BE2C (cell line): ENCODE measurements around the gene GNG7.

Source experiments
- DNase-seq: peaks from one replicate; pipeline ENCODE4 v3.0.0-alpha.2; 2020
- H3K27me3 ChIP-seq: fragments of 250-450 bp; sonication (Bioruptor Pico); 2 replicates; pipeline ENCODE4 v1.5.1; 2020; ENCODE audit warnings: mild to moderate bottlenecking
- H3K36me3 ChIP-seq: fragments of 250-450 bp; sonication (Bioruptor Pico); 2 replicates; pipeline ENCODE4 v1.5.1; 2020; ENCODE audit warnings: mild to moderate bottlenecking
- H3K4me1 ChIP-seq: fragments of 250-450 bp; sonication (Bioruptor Pico); 2 replicates; pipeline ENCODE4 v1.5.1; 2020
- H3K4me3 ChIP-seq: 2 replicates; pipeline ENCODE4 v1.5.1; 2011; ENCODE audit warnings: low read depth, low read length
- H3K9me3 ChIP-seq: fragments of 250-450 bp; sonication (Bioruptor Pico); 2 replicates; pipeline ENCODE4 v1.5.1; 2020
- TF ChIP-seq, protein P1 (sequence below): IDR thresholded peaks from 2 replicates; pipeline ENCODE4 v1.5.1; 2012; ENCODE audit warnings: mild to moderate bottlenecking, low read depth, low read length

The GNG7 gene

DNA sequence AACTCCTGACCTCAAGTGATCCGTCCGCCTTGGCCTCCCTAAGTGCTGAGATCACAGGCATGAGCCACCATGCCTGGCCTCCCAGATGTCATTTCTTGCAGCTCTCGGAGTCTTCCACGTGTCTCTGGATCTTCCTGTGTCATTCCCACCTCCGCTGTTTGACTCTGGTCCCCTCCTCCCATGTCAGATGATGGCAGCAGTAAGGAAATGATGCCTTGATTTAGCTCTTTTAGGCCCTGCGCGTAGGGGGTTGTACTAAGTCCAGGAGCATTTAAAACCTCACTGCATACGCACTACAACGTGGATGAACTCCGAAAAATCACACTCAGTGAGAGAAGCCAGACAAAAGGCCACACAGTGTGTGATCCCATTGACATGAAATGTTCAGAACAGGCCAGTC is 113.1 kb downstream of the GNG7 start:
- Histone ChIP-seq H3K36me3 (peaks cover 25% of the 10 kb centered on the region), H3K4me3 (no peak overlapping the region), H3K27me3 (no peaks in the 10 kb centered on the region), H3K4me1 (no peaks in the 10 kb centered on the region), H3K9me3 (no peaks in the 10 kb centered on the region)
- TF ChIP-seq, protein P1, sequence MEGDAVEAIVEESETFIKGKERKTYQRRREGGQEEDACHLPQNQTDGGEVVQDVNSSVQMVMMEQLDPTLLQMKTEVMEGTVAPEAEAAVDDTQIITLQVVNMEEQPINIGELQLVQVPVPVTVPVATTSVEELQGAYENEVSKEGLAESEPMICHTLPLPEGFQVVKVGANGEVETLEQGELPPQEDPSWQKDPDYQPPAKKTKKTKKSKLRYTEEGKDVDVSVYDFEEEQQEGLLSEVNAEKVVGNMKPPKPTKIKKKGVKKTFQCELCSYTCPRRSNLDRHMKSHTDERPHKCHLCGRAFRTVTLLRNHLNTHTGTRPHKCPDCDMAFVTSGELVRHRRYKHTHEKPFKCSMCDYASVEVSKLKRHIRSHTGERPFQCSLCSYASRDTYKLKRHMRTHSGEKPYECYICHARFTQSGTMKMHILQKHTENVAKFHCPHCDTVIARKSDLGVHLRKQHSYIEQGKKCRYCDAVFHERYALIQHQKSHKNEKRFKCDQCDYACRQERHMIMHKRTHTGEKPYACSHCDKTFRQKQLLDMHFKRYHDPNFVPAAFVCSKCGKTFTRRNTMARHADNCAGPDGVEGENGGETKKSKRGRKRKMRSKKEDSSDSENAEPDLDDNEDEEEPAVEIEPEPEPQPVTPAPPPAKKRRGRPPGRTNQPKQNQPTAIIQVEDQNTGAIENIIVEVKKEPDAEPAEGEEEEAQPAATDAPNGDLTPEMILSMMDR = no peak
- DNase-seq = no peak

DNA sequence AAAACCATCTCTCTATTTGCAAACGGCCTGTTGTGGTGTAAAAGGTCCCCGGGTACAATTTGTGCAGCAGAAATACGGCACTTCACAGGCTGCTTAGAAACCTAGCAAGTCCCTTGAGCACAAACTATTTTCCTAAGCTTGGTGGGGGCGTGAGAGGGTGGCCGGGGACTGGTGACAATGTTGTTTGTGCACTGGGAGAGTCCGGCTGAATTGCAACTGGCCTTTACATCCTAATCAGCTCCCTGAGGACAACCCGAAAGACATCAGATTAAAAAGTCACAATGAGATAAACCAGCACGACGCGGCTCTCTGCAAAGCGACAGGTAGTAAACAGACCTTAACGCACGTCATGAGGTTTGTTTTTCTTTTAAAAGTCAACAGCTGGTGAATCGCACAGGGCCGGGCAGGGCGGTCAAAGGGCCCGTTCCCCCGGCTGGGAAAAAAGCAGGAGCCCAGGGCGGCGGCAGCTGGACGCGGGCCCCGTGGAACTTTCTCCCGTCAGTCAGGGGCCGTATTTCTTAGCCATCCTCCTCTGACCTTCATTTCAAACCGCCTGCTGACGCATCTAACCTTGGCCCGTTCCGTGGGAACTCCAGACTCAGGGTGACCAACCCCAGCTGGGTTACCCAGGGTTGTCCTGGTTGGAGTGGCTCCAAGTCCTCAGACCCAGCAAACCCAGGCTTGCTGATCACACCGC is 114.3 kb downstream of the GNG7 start:
- H3K4me3 ChIP-seq = no peak overlapping the region
- H3K9me3 ChIP-seq = no peaks in the 10 kb centered on the region
- TF ChIP-seq, protein P1 = no peak
- no peak for DNase-seq
- H3K4me1 ChIP-seq = no peaks in the 10 kb centered on the region
- H3K27me3 ChIP-seq = no peaks in the 10 kb centered on the region
- H3K36me3 ChIP-seq = peaks cover 20% of the 10 kb centered on the region

DNA sequence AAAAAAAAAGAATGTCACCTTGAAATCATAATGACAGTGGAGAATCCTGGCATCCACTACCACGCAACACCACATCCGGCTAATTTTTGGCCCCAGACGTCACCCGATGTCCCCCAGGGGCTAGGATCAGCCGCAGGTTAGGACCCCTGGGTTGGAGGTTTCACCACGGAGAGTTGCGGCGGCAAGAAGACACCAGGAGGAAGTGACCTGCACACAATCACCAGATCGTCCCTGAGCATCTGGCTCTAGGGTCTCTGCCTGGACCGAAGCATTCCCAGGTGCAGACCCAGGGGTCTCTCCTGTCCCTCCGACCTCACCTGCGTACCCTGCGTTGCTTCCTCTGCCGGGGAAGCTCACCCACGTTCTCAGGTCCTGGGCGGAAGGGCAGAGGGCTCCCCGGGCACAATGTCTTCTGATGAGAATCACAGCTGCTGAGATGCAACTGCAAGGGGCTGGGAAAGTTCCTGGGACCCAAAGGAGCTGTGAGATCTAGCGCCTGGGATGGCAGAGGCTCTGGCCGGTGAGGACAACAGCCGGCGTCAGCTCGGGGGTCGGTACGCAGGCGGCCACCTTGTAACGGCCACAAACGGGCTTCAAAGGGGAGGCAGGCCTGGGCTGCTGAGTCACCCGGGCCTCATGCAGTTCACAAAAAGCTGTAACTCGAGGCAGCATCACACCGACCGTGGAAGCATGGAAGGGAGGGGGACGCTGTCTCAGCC is 115.3 kb downstream of the GNG7 start:
- TF ChIP-seq, protein P1 = no peak
- no peaks in the 10 kb centered on the region for H3K27me3 ChIP-seq
- H3K9me3 ChIP-seq = no peaks in the 10 kb centered on the region
- H3K36me3 ChIP-seq = peaks cover 19% of the 10 kb centered on the region
- no peak overlapping the region for H3K4me3 ChIP-seq
- no peak for DNase-seq
- H3K4me1 ChIP-seq = no peaks in the 10 kb centered on the region

DNA sequence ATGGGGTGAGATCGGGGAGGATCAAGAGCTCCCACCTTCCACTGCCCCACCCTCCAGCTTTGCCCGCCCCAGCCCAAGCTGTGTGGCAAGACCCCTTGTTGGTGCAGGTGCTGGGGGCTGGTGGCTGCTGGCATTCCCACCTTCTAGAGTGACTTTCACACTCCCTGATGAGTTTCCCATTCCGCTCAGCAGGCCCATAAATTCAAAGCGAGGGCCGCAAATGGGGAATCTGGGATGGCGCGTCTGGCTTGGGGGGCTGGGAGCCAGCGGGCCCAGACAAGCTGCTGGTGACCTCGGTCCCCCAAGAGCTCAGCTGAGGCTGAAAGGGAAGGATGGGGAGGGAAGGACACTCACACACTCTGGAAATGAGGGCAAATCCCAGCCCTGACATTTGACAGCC is 116.3 kb downstream of the GNG7 start:
- peaks cover 10% of the 10 kb centered on the region for H3K36me3 ChIP-seq
- no peaks in the 10 kb centered on the region for H3K27me3 ChIP-seq
- TF ChIP-seq, protein P1 = no peak

DNA sequence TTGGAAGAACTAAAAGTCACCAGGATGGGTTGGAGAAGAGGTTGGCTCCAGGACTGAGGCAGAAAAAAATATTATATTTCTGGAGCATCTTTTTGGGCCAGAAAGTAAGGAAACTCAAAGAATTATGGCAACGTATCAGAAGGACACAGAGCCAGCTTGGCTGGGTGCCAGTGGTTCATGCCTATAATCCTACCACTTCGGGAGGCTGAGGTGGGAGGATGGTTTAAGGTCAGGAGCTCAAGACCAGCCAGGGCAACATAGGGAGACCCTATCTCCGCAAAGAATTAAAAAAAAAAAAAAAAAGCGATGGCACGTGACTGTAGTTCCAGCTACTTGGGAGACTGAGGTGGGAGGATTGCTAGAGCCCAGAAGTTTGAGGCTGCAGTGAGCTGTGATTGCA is 118.5 kb downstream of the GNG7 start:
- Histone ChIP-seq H3K9me3 (no peaks in the 10 kb centered on the region), H3K4me3 (no peak overlapping the region), H3K4me1 (no peaks in the 10 kb centered on the region), H3K27me3 (no peaks in the 10 kb centered on the region), H3K36me3 (no peaks in the 10 kb centered on the region)
- no peak for DNase-seq
- TF ChIP-seq, protein P1 = no peak

More for the DNA sequence above, 116.3 kb downstream of the GNG7 start:
- no peaks in the 10 kb centered on the region for H3K9me3 ChIP-seq
- no peaks in the 10 kb centered on the region for H3K4me1 ChIP-seq
- H3K4me3 ChIP-seq = no peak overlapping the region
- DNase-seq = no peak
